Anterior cingulate cortex (tissue), 58 donors: ENCODE data around the gene ZNF384.
"Not testable (repeated sequence)": the region's sequence is repeated elsewhere in the genome, so short reads cannot be mapped to it uniquely, and the experiment has no call there.

ENCODE experiments used
- DNase-seq, 58 donors: peaks; one replicate each; lab custom pipeline; 2025; lab: John Stamatoyannopoulos, UW

The ZNF384 gene

GRCh38 chr12:6688999-6689882 is at the start of gene ZNF384:
Gene ZNF384 (minus strand): TSS chr12:6689375. CDS start chr12:6679520, 9,855 bp downstream.
- DNase-seq = peak; percentile 82 to 99 (median 98)

GRCh38 chr12:6736754-6737153 is 47.6 kb upstream of the ZNF384 start:
- no peak for DNase-seq

DNA sequence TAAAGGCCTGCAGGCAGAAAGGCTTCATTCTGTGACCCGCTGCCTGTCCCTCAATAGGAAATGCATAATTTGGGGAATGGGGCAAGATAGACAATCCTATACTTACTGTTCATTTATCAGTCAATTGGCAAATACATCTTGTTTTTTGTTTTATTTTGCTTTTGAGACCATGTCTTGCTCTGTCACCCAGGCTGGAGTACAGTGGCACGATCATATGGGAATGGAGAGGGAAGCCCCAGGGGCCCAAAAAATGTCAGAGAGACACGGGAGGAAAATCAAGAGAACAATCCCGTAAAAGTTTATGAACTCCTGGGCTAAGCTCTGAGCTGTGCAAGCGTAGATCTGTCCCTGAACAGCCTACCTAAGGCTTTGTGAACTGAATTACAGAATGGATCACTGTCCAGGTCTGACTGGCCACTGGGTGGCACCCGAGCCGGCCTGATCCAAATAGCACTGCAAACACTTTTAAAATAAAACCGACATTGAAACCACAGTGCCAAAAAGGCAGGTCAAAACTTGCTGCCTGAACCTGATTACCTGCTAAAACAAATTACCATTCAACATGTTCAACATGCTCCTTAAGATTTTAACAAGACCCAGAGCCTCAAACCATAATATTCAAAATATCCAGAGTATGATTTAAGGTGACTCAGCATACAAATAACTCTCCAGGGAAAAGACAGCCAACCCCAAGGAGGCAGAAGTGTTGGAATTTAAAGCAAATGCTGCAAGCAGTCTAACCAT is 46.4 kb upstream of the ZNF384 start:
- peak in 51 of 58 donors; percentile 1 to 80 (median 24) for DNase-seq

DNA sequence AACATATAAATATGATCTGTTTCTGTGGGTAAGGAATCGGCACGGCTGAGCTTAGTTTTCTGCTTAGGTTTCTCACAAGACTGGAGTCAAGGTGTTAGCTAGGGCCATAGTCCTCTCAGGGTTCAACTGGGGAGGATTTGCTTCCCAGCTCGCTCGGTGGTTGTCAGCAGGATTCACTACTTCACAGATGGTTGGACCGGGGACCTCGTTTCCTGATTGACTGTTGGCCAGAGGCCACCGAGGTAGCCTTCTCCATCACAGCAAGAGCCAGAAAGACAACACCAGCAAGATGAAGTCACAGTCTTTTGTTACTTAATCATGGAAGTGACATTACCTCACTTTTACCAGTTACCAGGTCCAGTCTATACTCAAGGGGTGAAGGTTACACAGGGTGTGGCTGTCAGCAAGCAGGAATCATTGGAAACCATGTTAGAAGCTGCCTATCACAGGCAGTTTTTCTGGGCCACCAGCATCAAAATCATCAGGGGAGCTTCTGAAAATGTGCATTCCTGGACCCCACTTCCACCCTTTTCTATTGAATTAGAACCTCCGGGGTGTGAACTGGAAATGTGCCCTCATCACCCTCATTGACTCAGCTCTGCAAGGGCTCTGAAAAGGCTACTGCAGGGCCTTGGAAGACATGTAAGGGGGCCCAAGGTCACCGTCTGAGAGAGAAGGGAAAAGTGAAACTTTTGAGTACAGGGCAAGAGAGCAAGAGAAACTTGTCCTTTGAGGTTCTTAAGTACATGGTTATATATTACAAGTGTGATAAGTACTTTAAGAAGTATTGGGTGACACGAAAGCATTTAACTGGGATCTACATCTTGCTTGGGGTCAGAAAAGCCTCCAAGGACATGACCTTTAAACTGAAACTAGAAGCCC is 45.6 kb upstream of the ZNF384 start:
- no peak for DNase-seq

DNA sequence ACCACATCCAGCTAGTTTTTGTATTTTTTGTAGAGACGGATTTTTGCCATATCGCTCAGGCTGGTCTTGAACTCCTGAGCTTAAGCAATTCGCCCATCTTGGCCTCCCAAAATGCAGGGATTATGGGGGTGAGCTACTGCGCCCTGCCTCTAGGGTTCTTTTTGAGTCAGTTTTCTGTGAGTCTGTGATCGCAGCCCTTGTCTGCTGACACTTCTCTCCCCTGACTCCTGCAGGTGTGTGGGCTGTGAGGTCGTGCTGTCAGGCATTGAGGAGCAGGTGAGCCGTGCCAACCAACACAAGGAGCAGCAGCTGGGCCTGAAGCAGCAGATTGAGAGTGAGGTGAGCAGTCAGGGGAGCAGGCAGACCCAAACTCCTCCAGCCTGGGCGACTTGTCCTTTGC is 41.0 kb upstream of the ZNF384 start:
- DNase-seq = no peak

- DNase-seq = no peak
These were observed 40.0 kb upstream of the ZNF384 start for GRCh38 chr12:6729186-6729585.

GRCh38 chr12:6725350-6725749 is 36.2 kb upstream of the ZNF384 start:
- no peak for DNase-seq

DNA sequence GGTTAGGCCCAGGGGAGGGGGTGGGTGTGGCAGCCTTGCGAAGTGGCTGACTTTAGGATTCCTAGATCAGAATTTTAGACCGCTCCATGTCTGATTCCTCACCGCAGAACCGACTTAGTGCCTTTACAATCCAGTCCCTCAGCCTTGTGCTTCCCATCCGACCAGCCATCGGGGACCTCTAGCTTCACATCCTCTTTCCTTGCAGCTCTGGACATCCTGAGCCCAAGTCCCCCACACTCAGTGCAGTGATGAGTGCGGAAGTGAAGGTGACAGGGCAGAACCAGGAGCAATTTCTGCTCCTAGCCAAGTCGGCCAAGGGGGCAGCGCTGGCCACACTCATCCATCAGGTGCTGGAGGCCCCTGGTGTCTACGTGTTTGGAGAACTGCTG is 35.2 kb upstream of the ZNF384 start:
- DNase-seq = peak in 9 of 58 donors; percentile 6 to 72 (median 37)

DNA sequence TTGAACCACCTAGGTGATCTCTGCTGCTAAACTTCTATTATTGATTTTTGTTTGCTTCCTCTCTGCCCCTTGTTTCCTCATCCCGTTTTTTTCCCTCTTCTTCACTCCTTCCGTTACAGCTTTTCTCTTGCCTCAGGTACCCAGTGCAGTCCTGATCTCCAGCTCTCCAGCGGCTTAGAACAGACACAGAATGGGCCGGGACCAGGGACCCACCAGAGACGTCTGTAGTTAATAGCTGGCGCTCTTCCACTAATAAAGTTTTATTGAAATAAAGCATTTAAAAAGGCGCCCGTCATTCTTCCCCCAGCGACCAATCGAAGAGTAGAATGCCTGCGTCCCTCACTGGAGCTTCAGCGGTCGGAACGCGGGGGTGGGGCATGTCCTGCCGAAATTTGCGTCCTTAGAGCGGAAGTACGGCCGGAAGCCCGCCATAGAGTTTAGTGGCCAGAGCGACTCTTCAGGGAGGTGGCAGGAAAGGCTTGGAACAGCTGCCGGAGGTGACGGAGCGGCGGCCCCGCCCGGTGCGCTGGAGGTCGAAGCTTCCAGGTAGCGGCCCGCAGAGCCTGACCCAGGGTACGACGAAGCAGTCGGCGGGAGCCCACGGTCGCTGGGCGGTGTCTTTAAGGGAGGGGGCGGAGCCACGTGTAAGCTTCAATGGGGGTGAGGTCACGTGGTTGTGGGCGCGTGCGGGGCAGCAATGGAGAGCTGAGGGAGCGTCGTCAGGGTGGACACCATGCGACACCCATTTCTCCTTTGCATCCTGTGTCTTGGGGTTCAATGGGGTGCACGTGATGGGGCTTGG is 34.6 kb upstream of the ZNF384 start, which contains the start of gene COPS7A:
Gene COPS7A, plus strand, starts transcription at position 440 of the 802 bp plus-strand sequence. CDS start 611 bp downstream, outside the sequence.
- DNase-seq = peak; percentile 86 to 99 (median 97)

DNA sequence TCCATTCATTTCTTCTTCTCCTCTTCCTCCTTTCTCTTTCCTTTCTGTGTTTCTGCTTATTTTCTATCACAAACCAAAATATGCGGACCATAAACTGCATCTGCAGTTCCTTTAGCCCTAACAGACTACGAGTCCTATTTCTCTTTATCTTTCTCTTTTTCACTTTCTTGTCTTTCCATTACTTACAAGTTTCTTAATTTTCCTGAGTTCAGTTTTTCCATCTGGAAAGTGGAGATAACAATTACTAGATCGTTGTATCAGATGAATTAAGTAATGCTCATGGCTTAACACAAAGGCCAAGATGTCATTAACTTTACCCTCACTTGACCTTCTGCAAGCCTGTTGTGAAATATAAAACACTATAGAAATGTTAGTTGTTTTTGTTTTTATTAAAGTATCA is 33.7 kb upstream of the ZNF384 start:
- no peak for DNase-seq

DNA sequence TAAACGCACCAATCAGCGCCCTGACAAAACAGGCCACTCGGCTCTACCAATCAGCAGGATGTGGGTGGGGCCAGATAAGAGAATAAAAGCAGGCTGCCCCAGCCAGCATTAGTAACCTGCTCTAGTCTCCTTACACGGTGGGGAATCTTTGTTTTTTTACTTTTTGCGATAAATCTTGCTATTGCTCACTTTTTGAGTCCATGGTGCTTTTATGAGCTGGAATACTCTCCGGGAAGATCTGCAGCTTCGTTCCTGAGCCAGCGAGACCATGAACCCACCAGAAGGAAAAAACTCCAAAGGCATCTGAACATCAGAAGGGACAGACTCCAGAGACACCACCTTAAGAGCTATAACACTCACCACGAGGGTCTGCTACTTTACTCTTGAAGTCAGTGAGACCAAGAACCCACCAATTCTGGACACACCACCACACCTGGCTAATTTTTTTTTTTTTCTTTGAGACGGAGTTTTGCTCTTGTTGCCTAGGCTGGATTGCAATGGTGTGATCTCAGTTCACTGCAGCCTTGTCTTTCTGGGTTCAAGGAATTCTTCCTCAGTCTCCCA is 27.8 kb upstream of the ZNF384 start:
- DNase-seq = no peak

DNA sequence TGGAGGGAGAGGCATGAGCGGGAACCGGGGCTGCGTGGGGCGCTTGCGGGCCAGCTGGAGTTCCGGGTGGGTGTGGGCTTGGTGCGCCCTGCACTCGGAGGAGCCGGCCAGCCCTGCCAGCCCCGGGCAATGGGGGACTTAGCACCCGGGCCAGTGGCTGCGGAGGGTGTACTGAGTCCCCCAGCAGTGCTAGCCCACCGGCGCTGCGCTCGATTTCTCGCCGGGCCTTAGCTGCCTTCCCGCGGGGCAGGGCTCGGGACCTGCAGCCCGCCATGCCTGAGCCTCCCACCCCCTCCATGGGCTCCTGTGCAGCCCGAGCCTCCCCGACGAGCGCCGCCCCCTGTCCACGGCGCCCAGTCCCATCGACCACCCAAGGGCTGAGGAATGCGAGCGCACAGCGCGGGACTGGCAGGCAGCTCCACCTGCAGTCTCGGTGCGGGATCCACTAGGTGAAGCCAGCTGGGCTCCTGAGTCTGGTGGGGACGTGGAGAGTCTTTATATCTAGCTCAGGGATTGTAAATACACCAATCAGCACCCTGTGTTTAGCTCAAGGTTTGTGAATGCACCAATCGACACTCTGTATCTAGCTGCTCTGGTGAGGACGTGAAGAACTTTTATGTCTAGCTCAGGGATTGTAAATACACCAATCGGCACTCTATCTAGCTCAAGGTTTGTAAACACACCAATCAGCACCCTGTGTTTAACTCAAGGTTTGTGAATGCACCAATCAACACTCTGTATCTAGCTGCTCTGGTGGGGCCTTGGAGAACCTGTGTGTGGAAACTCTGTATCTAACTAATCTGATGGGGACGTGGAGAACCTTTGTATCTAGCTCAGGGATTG is 27.1 kb upstream of the ZNF384 start:
- not testable (repeated sequence) for DNase-seq

- DNase-seq = no peak
These were observed 19.8 kb upstream of the ZNF384 start for GRCh38 chr12:6708960-6709394.

DNA sequence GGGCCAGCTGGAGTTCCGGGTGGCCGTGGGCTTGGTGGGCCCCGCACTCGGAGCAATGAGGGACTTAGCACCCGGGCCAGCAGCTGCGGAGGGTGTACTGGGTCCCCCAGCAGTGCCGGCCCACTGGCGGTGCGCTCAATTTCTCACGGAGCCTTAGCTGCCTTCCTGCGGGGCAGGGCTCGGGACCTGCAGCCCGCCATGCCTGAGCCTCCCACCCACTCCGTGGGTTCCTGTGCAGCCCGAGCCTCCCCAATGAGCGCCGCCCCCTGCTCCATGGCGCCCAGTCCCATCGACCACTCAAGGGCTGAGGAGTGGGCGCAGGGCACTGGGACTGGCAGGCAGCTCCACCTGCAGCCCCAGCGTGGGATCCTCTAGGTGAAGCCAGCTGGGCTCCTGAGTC is 19.2 kb upstream of the ZNF384 start:
- DNase-seq = not testable (repeated sequence)

DNA sequence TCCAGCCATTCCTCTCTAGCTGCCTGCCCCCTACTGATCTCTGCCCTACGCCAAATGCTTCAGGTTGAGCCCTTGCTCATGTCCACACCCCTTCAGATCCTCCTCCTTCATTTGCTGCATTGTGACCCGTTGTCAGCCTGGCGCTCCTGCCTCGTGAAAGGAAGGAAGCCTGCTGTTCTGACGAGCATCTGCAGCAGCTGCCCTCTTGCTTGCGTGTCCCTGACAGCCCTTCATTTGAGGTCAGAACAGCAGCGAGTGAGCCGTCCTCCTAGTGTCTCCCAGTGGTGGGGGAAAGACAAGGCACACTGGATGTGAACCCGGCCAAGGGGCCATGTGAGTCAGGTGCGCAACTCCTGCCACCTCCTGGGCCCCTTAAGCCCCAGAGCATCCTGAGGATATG is 14.5 kb upstream of the ZNF384 start:
- DNase-seq = no peak

DNA sequence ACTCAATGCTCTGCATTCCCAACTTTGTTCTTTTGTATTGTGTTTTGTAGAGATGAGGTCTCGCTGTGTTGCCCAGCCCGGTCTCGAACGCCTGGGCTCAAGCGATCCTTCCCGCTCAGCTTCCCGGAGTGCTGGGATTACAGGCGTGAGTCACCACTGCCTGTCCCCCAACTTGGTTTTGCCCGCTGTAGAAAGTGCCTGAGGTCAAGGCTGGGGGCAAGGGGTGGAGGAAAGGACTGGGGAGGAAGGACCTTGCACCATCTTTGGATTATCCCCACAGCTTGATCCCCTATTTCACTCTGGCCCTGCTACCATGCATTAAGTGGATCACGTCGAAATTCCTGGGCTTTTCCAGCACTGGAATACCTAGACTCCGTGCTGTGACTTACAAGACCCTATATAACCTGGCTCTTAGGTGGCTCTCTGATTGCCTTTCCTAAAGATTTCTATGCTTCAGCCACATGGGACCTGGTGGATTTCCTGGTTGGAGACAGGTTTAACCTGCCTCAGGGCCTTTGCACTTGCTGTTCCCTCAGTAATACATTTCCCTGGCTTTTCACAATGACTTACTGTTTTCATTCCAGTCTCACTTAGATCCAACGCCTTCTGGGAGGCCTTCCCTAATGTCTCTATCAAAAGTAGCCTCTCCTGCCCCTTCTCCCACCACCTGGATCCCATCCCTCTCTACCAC is 12.0 kb upstream of the ZNF384 start:
- no peak for DNase-seq

GRCh38 chr12:6700646-6701051 is 11.5 kb upstream of the ZNF384 start, which contains the start of gene PIANP:
Gene PIANP (minus strand): TSS chr12:6700815. CDS start chr12:6698061, 2,754 bp downstream.
- peak in 31 of 58 donors; percentile 10 to 71 (median 30) for DNase-seq
